HCT116 (cell line): ENCODE measurements around the gene GFOD1. TPM values are rescaled to one million over a fixed set of nuclear protein-coding genes. Genes with fewer than 3 reads are reported as not detected.
A peak's percentile ranks its signal among the peaks of the same experiment; 100 is the strongest.

Experiments
- ATAC-seq: fragments of 200-7000 bp; cut with Tn5 transposase; 2 replicates; pipeline ENCODE4 v1.9.1; 2020; ENCODE audit warnings: mild to moderate bottlenecking, moderate library complexity
- BruUV-seq: library from RNA; stranded (reverse); fragments of 400-500 nt; replicated peaks from 2 replicates; lab custom pipeline; 2021; lab: Mats Ljungman, UMichigan
- CTCF ChIA-PET: fragments of 300-600 bp; sonication (Branson Sonifier 250); formaldehyde crosslinking; loops from one replicate; lab custom pipeline; 2021; ENCODE audit warnings: antibody characterized with exemption; lab: Charles Lee
- POLR2A ChIA-PET: fragments of 300-600, 350-600 bp; sonication (Branson Sonifier 250); formaldehyde crosslinking; loops from one replicate; lab custom pipeline; 2021; ENCODE audit warnings: antibody characterized with exemption; lab: Charles Lee
- RAD21 ChIA-PET, 2 experiments: fragments of 300-600 bp; sonication (Branson Sonifier 250); formaldehyde crosslinking; loops; one replicate each; lab custom pipeline; 2023; ENCODE audit warnings: low total read pairs in 2 of 2; ENCODE audit not compliant: uncharacterized antibody in 2 of 2, unreplicated experiment in 2 of 2, low non-redundant PET in 1 of 2; lab: Charles Lee
- DNase-seq: peaks from one replicate; pipeline ENCODE4 v3.0.0-alpha.2; 2010; ENCODE audit warnings: low read depth, low spot score
- H2AFZ ChIP-seq: fragments of 200-600 bp; shearing (Covaris generic), sonication (generic); 2 replicates; pipeline ENCODE4 v1.6.1; 2017; ENCODE audit warnings: low read depth, mixed run types, mixed read lengths, antibody characterized with exemption, low read length; ENCODE audit not compliant: poor library complexity, severe bottlenecking
- H3K27ac ChIP-seq: 2 replicates; pipeline ENCODE4 v1.5.1; 2012; ENCODE audit warnings: low read depth, low read length
- H3K27me3 ChIP-seq: fragments of 200-600 bp; sonication (generic); 2 replicates; pipeline ENCODE4 v1.6.1; 2016; ENCODE audit warnings: mixed run types, low read length, mixed read lengths; ENCODE audit not compliant: insufficient read depth
- H3K36me3 ChIP-seq, 2 experiments: fragments of 200-500 bp in 1 of 2; fragments of 200-600 bp in 1 of 2; sonication (Bioruptor generic) in 1 of 2; sonication (generic) in 1 of 2; 2 replicates each; pipeline versions ENCODE4 v1.5.1 to v1.6.1; 2014 to 2016; ENCODE audit warnings: low read length in 2 of 2, inconsistent platforms in 1 of 2, mixed read lengths in 1 of 2, mixed run types in 1 of 2; ENCODE audit not compliant: insufficient read depth in 2 of 2, control insufficient read depth in 1 of 2
- H3K4me1 ChIP-seq, 2 experiments: fragments of 200-600 bp in 1 of 2; sonication (generic) in 1 of 2; 2 replicates each; pipeline versions ENCODE4 v1.5.1 to v1.6.1; 2012 to 2017; ENCODE audit warnings: low read length in 2 of 2, inconsistent platforms in 1 of 2, mild to moderate bottlenecking in 1 of 2, mixed read lengths in 1 of 2, mixed run types in 1 of 2, moderate library complexity in 1 of 2; ENCODE audit not compliant: insufficient read depth in 2 of 2, control insufficient read depth in 1 of 2
- H3K4me2 ChIP-seq: fragments of 200-600 bp; sonication (generic); 2 replicates; pipeline ENCODE4 v1.6.1; 2017; ENCODE audit warnings: mixed run types, low read length, mixed read lengths
- H3K4me3 ChIP-seq, 2 experiments: fragments of 200-600 bp in 1 of 2; sonication (generic) in 1 of 2; replicated peaks in 1 of 2; 2 replicates each; pipeline ENCODE4 v1.5.1; 2011 to 2016; ENCODE audit warnings: low read length in 2 of 2, control low read depth in 1 of 2, low read depth in 1 of 2, mild to moderate bottlenecking in 1 of 2, mixed read lengths in 1 of 2, mixed run types in 1 of 2
- H3K79me2 ChIP-seq: fragments of 200-600 bp; sonication (generic); 2 replicates; pipeline ENCODE4 v1.6.1; 2017; ENCODE audit warnings: mild to moderate bottlenecking, mixed run types, low read length, moderate library complexity, mixed read lengths; ENCODE audit not compliant: insufficient read depth
- H3K9ac ChIP-seq: fragments of 200-600 bp; sonication (generic); 2 replicates; pipeline ENCODE4 v1.6.1; 2016; ENCODE audit warnings: low read length, mixed read lengths
- H3K9me2 ChIP-seq: fragments of 200-600 bp; sonication (generic), shearing (Covaris generic); 2 replicates; pipeline ENCODE4 v1.6.1; 2017; ENCODE audit warnings: mixed run types, mild to moderate bottlenecking, moderate library complexity; ENCODE audit not compliant: insufficient read depth
- H3K9me3 ChIP-seq, 2 experiments: fragments of 200-500 bp in 1 of 2; fragments of 200-600 bp in 1 of 2; sonication (Bioruptor generic) in 1 of 2; sonication (generic) in 1 of 2; 2 replicates each; pipeline ENCODE4 v1.6.1; 2014 to 2017; ENCODE audit warnings: low read length in 2 of 2, mixed read lengths in 2 of 2, inconsistent platforms in 1 of 2, low read depth in 1 of 2, mild to moderate bottlenecking in 1 of 2, mixed run types in 1 of 2, moderate library complexity in 1 of 2; ENCODE audit not compliant: control insufficient read depth in 1 of 2, insufficient read depth in 1 of 2
- H4K20me1 ChIP-seq: fragments of 200-600 bp; sonication (generic), shearing (Covaris generic); 2 replicates; pipeline ENCODE4 v1.6.1; 2017; ENCODE audit warnings: mixed run types, mild to moderate bottlenecking, moderate library complexity; ENCODE audit not compliant: insufficient read depth
- CEBPB ChIP-seq: IDR thresholded peaks from 2 replicates; pipeline ENCODE4 v1.6.1; 2012; ENCODE audit warnings: low read depth
- EGR1 ChIP-seq: IDR thresholded peaks from 2 replicates; pipeline ENCODE4 v1.6.1; 2012; ENCODE audit warnings: low read depth
- EZH2 ChIP-seq: fragments of 200-600 bp; sonication (generic); IDR thresholded peaks from 2 replicates; pipeline ENCODE4 v1.6.1; 2017; ENCODE audit warnings: antibody characterized with exemption, mixed run types
- EZH2phosphoT487 ChIP-seq: fragments of 200-600 bp; IDR thresholded peaks from 2 replicates; pipeline ENCODE4 v1.6.1; 2018; ENCODE audit warnings: antibody characterized with exemption, borderline replicate concordance
- FOSL1 ChIP-seq: IDR thresholded peaks from 2 replicates; pipeline ENCODE4 v1.6.1; 2012; ENCODE audit warnings: low read depth
- JUND ChIP-seq: IDR thresholded peaks from 2 replicates; pipeline ENCODE4 v1.6.1; 2012
- POLR2A ChIP-seq: IDR thresholded peaks from 2 replicates; pipeline ENCODE4 v1.7.0; 2011; ENCODE audit warnings: borderline replicate concordance; ENCODE audit not compliant: insufficient read depth, insufficient read length; ENCODE audit errors: extremely low read depth
- POLR2AphosphoS5 ChIP-seq: IDR thresholded peaks from 2 replicates; pipeline ENCODE4 v1.6.1; 2011; ENCODE audit warnings: mild to moderate bottlenecking, low read depth, low read length, moderate library complexity
- RAD21 ChIP-seq: IDR thresholded peaks from 2 replicates; pipeline ENCODE4 v1.6.1; 2012; ENCODE audit warnings: low read depth, mild to moderate bottlenecking
- SIN3A ChIP-seq: IDR thresholded peaks from 2 replicates; pipeline ENCODE4 v1.6.1; 2012; ENCODE audit warnings: low read depth
- SP1 ChIP-seq: IDR thresholded peaks from 2 replicates; pipeline ENCODE4 v1.6.1; 2012; ENCODE audit warnings: low read depth
- SRF ChIP-seq: IDR thresholded peaks from 2 replicates; pipeline ENCODE4 v1.6.1; 2012; ENCODE audit warnings: low read depth
- TCF7L2 ChIP-seq: IDR thresholded peaks from 2 replicates; pipeline ENCODE4 v1.7.0; 2011; ENCODE audit warnings: borderline replicate concordance, inconsistent platforms; ENCODE audit not compliant: insufficient read depth, insufficient read length; ENCODE audit errors: extremely low read depth
- YY1 ChIP-seq: IDR thresholded peaks from 2 replicates; pipeline ENCODE4 v1.6.1; 2011; ENCODE audit warnings: low read length, low read depth, moderate library complexity, mild to moderate bottlenecking; ENCODE audit not compliant: insufficient replicate concordance; ENCODE audit errors: extremely low read depth
- ZFX ChIP-seq: fragments of 450-650 bp; IDR thresholded peaks from 2 replicates; pipeline ENCODE4 v1.6.1; 2017
- ZNF274 ChIP-seq: fragments of 200-500 bp; sonication (Bioruptor generic); IDR thresholded peaks from 2 replicates; pipeline ENCODE4 v1.6.1; 2014; ENCODE audit warnings: mild to moderate bottlenecking, low read depth, low read length, inconsistent platforms
- intact Hi-C: fragments of 100-400 bp; cut with micrococcal nuclease; formaldehyde crosslinking; loops from 2 replicates; pipeline ENCODE4 v1.10.0; 2022
- total RNA-seq: library from RNA; stranded (reverse); gene quantifications from one replicate; pipeline ENCODE4 v1.2.1, GENCODE V29; 2021; ENCODE audit not compliant: unreplicated experiment
- TF ChIP-seq, protein P1 (sequence below): IDR thresholded peaks from 2 replicates; pipeline ENCODE4 v1.6.1; 2012
- TF ChIP-seq, protein P2 (sequence below): IDR thresholded peaks from 2 replicates; pipeline ENCODE4 v1.6.1; 2012
- TF ChIP-seq, protein P3 (sequence below), 3 experiments: fragments of 200-600 bp in 1 of 3; sonication (generic) in 1 of 3; IDR thresholded peaks in 2 of 3; conservative IDR thresholded peaks in 1 of 3; 2 replicates each; pipeline ENCODE4 v1.5.1; 2012 to 2017; ENCODE audit warnings: low read depth in 2 of 3, low read length in 2 of 3, antibody characterized with exemption in 1 of 3, borderline replicate concordance in 1 of 3, control low read depth in 1 of 3, mild to moderate bottlenecking in 1 of 3, mixed read lengths in 1 of 3, mixed run types in 1 of 3, moderate library complexity in 1 of 3; ENCODE audit not compliant: insufficient read depth in 1 of 3
- TF ChIP-seq, protein P4 (sequence below): IDR thresholded peaks from 2 replicates; pipeline ENCODE4 v1.6.1; 2012; ENCODE audit warnings: low read depth

The GFOD1 gene
- total RNA-seq, 1 experiment from 2014 or later: 3.8 TPM

DNA sequence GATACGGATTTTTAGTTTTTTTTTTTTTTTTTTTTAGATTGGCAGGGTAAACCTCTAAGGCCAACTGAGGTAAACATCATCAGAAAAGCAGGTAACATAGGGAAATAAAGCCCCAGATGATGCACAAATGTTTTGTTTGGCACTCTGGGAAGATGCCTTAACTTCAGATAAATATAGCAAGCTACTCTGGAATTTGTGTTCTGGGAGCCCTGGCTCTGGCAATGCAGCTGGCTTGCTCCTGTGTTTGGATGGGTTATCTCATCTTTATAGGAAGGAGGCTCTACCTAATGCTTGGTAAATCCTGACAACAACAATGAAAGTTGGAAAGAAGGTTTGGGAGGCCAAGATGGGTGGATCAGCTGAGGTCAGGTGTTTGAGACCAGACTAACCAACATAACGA, 77.4 kb downstream of the GFOD1 start (continued):
- no peak for TF ChIP-seq TCF7L2
- TF ChIP-seq EZH2: no peak
- TF ChIP-seq CEBPB: no peak

DNA sequence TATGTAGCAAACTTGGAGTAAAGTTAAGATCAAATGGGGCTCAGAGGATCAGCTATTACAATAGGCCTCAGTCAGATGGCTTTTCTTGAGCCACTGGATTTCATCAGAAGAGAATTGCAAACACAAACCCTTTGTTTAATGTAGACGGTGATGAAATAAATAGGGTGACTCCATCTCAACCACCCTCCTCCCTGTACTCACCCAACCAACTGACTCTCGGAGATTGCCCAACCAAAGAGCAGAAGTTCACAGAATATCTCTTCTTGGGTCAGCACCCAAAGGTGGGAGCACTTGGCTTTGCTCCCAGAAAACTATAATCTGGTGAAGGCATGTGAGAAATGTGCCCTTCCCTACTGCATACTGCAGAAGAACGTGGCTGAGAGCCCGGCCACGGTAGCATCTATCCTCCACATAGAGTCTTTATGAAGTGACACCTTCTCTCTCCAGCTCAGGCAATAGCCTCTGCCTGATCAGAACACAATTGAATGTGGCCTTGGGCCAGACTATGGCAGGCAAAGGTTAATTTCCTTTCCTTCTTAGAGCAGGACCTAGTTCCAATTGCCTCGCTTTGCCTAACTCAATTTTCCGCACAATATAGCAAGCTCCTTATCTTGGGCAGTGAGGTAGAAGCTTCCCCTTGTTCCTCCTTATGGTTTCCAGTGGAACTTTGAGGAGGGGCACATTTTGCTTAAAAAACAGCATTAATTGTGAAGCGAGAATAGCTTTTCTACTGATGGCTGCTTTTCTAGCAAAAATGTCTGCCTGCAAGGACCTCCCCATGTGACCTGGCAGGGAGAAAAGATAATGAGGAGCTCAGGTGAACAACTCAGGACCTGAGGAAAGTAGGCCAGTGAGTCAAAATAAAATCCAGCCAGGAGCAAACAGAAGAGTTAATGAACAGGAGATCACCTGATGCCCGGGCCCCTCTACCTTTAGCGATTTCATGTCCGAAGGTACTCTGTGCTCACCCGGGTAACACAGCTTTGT, 79.4 kb downstream of the GFOD1 start:
- H3K9me3 ChIP-seq: no peaks in the 10 kb centered on the region
- no peak overlapping the region for H3K27ac ChIP-seq
- ATAC-seq (peak; percentile 59; the same call in 1 of the 2 replicates), DNase-seq (no peak)
- BruUV-seq: no TSS peak
- no peak overlapping the region for H2AFZ ChIP-seq
- H3K79me2 ChIP-seq: no peaks in the 10 kb centered on the region
- H3K27me3 ChIP-seq: no peaks in the 10 kb centered on the region
- no peaks in the 10 kb centered on the region for H3K36me3 ChIP-seq
- no peaks in the 10 kb centered on the region for H4K20me1 ChIP-seq
- TF ChIP-seq EZH2: no peak
- TF ChIP-seq, protein P1, sequence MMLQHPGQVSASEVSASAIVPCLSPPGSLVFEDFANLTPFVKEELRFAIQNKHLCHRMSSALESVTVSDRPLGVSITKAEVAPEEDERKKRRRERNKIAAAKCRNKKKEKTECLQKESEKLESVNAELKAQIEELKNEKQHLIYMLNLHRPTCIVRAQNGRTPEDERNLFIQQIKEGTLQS: no peak
- no peak for TF ChIP-seq JUND
- no peak for TF ChIP-seq EGR1
- no peak for TF ChIP-seq SRF
- no peak for TF ChIP-seq POLR2AphosphoS5
- TF ChIP-seq SIN3A: no peak
- TF ChIP-seq RAD21: no peak
- no peak for TF ChIP-seq POLR2A
- no peak for TF ChIP-seq EZH2phosphoT487
- TF ChIP-seq, protein P2, sequence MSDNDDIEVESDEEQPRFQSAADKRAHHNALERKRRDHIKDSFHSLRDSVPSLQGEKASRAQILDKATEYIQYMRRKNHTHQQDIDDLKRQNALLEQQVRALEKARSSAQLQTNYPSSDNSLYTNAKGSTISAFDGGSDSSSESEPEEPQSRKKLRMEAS: no peak
- no peak for TF ChIP-seq ZNF274
- TF ChIP-seq, protein P3, sequence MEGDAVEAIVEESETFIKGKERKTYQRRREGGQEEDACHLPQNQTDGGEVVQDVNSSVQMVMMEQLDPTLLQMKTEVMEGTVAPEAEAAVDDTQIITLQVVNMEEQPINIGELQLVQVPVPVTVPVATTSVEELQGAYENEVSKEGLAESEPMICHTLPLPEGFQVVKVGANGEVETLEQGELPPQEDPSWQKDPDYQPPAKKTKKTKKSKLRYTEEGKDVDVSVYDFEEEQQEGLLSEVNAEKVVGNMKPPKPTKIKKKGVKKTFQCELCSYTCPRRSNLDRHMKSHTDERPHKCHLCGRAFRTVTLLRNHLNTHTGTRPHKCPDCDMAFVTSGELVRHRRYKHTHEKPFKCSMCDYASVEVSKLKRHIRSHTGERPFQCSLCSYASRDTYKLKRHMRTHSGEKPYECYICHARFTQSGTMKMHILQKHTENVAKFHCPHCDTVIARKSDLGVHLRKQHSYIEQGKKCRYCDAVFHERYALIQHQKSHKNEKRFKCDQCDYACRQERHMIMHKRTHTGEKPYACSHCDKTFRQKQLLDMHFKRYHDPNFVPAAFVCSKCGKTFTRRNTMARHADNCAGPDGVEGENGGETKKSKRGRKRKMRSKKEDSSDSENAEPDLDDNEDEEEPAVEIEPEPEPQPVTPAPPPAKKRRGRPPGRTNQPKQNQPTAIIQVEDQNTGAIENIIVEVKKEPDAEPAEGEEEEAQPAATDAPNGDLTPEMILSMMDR (IDR thresholded peaks at IDR 0.05 in 2 of 3, conservative IDR thresholded peaks at IDR 0.05 in 1 of 3; ENCODE audit: borderline replicate concordance in 1 of 3, insufficient read depth in 1 of 3, low read depth in 2 of 3, low read length in 2 of 3): no peak
- TF ChIP-seq, protein P4, sequence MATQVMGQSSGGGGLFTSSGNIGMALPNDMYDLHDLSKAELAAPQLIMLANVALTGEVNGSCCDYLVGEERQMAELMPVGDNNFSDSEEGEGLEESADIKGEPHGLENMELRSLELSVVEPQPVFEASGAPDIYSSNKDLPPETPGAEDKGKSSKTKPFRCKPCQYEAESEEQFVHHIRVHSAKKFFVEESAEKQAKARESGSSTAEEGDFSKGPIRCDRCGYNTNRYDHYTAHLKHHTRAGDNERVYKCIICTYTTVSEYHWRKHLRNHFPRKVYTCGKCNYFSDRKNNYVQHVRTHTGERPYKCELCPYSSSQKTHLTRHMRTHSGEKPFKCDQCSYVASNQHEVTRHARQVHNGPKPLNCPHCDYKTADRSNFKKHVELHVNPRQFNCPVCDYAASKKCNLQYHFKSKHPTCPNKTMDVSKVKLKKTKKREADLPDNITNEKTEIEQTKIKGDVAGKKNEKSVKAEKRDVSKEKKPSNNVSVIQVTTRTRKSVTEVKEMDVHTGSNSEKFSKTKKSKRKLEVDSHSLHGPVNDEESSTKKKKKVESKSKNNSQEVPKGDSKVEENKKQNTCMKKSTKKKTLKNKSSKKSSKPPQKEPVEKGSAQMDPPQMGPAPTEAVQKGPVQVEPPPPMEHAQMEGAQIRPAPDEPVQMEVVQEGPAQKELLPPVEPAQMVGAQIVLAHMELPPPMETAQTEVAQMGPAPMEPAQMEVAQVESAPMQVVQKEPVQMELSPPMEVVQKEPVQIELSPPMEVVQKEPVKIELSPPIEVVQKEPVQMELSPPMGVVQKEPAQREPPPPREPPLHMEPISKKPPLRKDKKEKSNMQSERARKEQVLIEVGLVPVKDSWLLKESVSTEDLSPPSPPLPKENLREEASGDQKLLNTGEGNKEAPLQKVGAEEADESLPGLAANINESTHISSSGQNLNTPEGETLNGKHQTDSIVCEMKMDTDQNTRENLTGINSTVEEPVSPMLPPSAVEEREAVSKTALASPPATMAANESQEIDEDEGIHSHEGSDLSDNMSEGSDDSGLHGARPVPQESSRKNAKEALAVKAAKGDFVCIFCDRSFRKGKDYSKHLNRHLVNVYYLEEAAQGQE: no peak
- TF ChIP-seq YY1: no peak
- no peak for TF ChIP-seq TCF7L2
- no peak for TF ChIP-seq SP1
- TF ChIP-seq ZFX: no peak
- no peak for TF ChIP-seq FOSL1
- TF ChIP-seq, all 23 proteins: peak for 0
- ChIA-PET POLR2A (no interaction called here), CTCF (no interaction called here), RAD21 (no interaction called here)
- no peak overlapping the region for H3K9ac ChIP-seq
- peak overlapping the region; percentile 54 for H3K4me2 ChIP-seq
- intact Hi-C loops: no loop called here
- peaks cover 12 to 27% of the 10 kb centered on the region in 2 experiments for H3K4me1 ChIP-seq
- peak overlapping the region in 1 of 2 experiments; percentile 3; a peak in 1 of 4 replicates for H3K4me3 ChIP-seq
- H3K9me2 ChIP-seq: no peaks in the 10 kb centered on the region
